KMS-11 (cell line): ENCODE results near the gene DLG5.

Experiments used
- H2AFZ ChIP-seq: fragments of 200-600 bp; sonication (generic); 2 replicates; pipeline ENCODE4 v1.6.1; 2016; ENCODE audit warnings: antibody characterized with exemption, mixed run types, low read depth
- H3K27ac ChIP-seq: fragments of 200-600 bp; sonication (generic); 2 replicates; pipeline ENCODE4 v1.6.1; 2016; ENCODE audit warnings: mild to moderate bottlenecking, mixed run types
- H3K27me3 ChIP-seq: fragments of 200-600 bp; sonication (generic); 2 replicates; pipeline ENCODE4 v1.6.1; 2017; ENCODE audit warnings: mild to moderate bottlenecking, low read depth, mixed run types, moderate library complexity; ENCODE audit not compliant: insufficient read depth
- H3K36me3 ChIP-seq: fragments of 200-600 bp; sonication (generic); 2 replicates; pipeline ENCODE4 v1.6.1; 2017; ENCODE audit warnings: mild to moderate bottlenecking, mixed run types; ENCODE audit not compliant: insufficient read depth
- H3K4me1 ChIP-seq: fragments of 200-600 bp; sonication (generic); 2 replicates; pipeline ENCODE4 v1.6.1; 2016; ENCODE audit warnings: mild to moderate bottlenecking, low read depth, mixed run types; ENCODE audit not compliant: poor library complexity, severe bottlenecking
- H3K4me2 ChIP-seq: fragments of 200-600 bp; sonication (generic); 2 replicates; pipeline ENCODE4 v1.7.0; 2016; ENCODE audit warnings: mild to moderate bottlenecking, mixed run types
- H3K4me3 ChIP-seq: fragments of 200-600 bp; sonication (generic); IDR thresholded peaks from 2 replicates; pipeline ENCODE4 v1.6.1; 2017; ENCODE audit warnings: low read depth, low read length, mixed read lengths; ENCODE audit not compliant: insufficient read depth
- H3K79me2 ChIP-seq: fragments of 200-600 bp; sonication (generic); 2 replicates; pipeline ENCODE4 v1.6.1; 2016; ENCODE audit warnings: low read depth, mixed run types; ENCODE audit not compliant: insufficient read depth
- H3K9ac ChIP-seq: fragments of 200-600 bp; sonication (generic); 2 replicates; pipeline ENCODE4 v1.6.1; 2016; ENCODE audit warnings: mild to moderate bottlenecking, mixed run types
- H4K20me1 ChIP-seq: fragments of 200-600 bp; sonication (generic); 2 replicates; pipeline ENCODE4 v1.6.1; 2016; ENCODE audit warnings: mild to moderate bottlenecking, mixed run types; ENCODE audit not compliant: insufficient read depth
- CTCF ChIP-seq: fragments of 200-600 bp; sonication (generic); conservative IDR thresholded peaks from 2 replicates; pipeline ENCODE4 v1.6.1; 2017; ENCODE audit warnings: low read depth, mild to moderate bottlenecking, antibody characterized with exemption, low read length, moderate library complexity, mixed read lengths

Gene DLG5

GRCh38 chr10:77907900-77908717 lies 18.4 kb downstream of the DLG5 start:
- no peak overlapping the region for H3K9ac ChIP-seq
- no peak overlapping the region for H3K4me3 ChIP-seq
- H3K4me2 ChIP-seq, result no peak overlapping the region
- H3K27ac ChIP-seq, result no peak overlapping the region
- H3K79me2 ChIP-seq, result no peaks in the 10 kb centered on the region
- no peaks in the 10 kb centered on the region for H3K27me3 ChIP-seq
- H4K20me1 ChIP-seq, result no peaks in the 10 kb centered on the region
- no peaks in the 10 kb centered on the region for H3K36me3 ChIP-seq
- no peak for TF ChIP-seq CTCF
- H3K4me1 ChIP-seq, result peaks cover 20% of the 10 kb centered on the region
- H2AFZ ChIP-seq, result no peak overlapping the region

- Histone ChIP-seq H3K4me1 (peaks cover 14% of the 10 kb centered on the region), H3K4me2 (no peak overlapping the region), H3K27me3 (no peaks in the 10 kb centered on the region), H3K36me3 (no peaks in the 10 kb centered on the region), H3K79me2 (no peaks in the 10 kb centered on the region), H4K20me1 (no peaks in the 10 kb centered on the region), H3K4me3 (no peak overlapping the region), H2AFZ (no peak overlapping the region), H3K27ac (no peak overlapping the region), H3K9ac (no peak overlapping the region)
- no peak for TF ChIP-seq CTCF
Measured at GRCh38 chr10:77907462-77907861, 19.1 kb downstream of the DLG5 start.

GRCh38 chr10:77906951-77907421 lies 19.6 kb downstream of the DLG5 start:
- no peaks in the 10 kb centered on the region for H3K27me3 ChIP-seq
- no peak overlapping the region for H2AFZ ChIP-seq
- TF ChIP-seq CTCF, result no peak
- no peaks in the 10 kb centered on the region for H3K79me2 ChIP-seq
- no peak overlapping the region for H3K27ac ChIP-seq
- no peaks in the 10 kb centered on the region for H4K20me1 ChIP-seq
- H3K4me3 ChIP-seq, result no peak overlapping the region
- H3K36me3 ChIP-seq, result no peaks in the 10 kb centered on the region
- no peak overlapping the region for H3K9ac ChIP-seq
- H3K4me2 ChIP-seq, result no peak overlapping the region
- H3K4me1 ChIP-seq, result peaks cover 9% of the 10 kb centered on the region

- no peak overlapping the region for H3K4me3 ChIP-seq
- H3K4me2 ChIP-seq, result no peak overlapping the region
- H2AFZ ChIP-seq, result no peak overlapping the region
- no peaks in the 10 kb centered on the region for H3K36me3 ChIP-seq
- H3K27ac ChIP-seq, result no peak overlapping the region
- TF ChIP-seq CTCF, result no peak
- no peaks in the 10 kb centered on the region for H3K27me3 ChIP-seq
- no peaks in the 10 kb centered on the region for H3K4me1 ChIP-seq
- H4K20me1 ChIP-seq, result no peaks in the 10 kb centered on the region
- H3K9ac ChIP-seq, result no peak overlapping the region
- no peaks in the 10 kb centered on the region for H3K79me2 ChIP-seq
Measured at GRCh38 chr10:77905781-77906180, 20.8 kb downstream of the DLG5 start.
